Epithelial cell of prostate (primary cell): ENCODE measurements around the gene GALNT6.

Experiments
- DNase-seq: peaks from one replicate; pipeline ENCODE4 v3.0.0-alpha.2; 2011; ENCODE audit warnings: low read depth, low spot score
- H3K27ac ChIP-seq: fragments of 450-650 bp; 2 replicates; pipeline ENCODE4 v1.5.1; 2017; ENCODE audit warnings: mild to moderate bottlenecking

GALNT6 gene

GRCh38 chr12:51383269-51383905 is 7.8 kb downstream of the GALNT6 start:
- peak; percentile 40 for DNase-seq
- H3K27ac ChIP-seq: peak overlapping the region; percentile 8

DNA sequence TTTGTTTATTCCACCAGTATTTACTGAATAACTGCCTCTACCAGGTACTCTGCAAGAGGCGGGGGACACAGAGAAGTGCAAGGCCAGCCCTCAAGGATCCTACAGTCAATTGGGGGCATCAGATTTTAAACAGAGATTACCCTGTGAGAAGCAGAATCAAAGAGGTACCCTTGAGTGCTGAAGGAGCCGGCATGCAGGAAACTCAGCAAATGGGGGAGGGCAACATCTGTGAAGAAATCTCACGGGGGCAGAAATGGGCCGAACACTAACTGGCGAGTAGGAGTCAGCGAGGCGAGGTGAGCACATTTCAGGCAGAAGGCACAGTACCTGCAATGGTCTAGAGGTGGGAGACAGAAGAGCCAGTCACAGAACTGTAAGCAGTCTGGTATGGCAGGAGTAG is 9.0 kb downstream of the GALNT6 start:
- no peak overlapping the region for H3K27ac ChIP-seq
- no peak for DNase-seq

DNA sequence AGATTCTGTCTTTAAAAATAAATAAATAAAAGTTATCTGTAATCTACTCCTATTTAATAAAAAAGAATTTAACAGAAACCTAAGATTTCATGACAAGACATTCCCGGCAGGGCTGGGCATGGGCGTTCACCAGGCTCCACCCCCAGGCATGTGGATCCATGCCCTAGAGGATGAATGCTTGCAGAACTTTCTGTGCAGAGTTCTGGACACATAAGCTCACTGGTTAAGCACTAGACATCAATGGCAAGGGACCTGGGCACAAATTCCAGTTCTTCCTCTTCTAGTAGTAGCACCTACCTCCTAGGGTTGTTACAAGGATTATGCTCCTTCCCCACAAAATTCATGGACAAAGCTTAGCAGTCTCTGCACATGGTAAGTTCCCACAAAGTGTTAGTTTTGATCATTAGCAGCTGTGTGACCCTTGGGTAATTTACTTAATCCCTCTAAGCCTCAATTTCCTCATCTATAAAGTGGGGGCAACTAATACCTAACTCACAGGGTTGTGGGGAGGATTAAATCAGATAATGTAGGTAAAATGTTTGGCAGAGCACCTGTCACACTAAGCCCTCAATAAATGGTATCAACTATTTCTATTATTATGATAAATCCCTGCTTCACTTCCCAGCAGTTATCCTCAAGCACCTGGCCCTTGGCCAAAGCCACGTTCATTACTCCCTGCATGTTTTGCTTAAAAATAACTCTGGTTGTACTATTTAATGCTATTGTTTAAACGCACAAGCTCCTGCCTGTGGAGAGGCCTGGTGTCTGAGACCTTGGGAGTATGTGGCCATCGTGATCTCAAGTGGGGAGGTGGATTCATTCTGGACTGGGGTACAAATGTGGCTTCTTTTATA is 9.8 kb downstream of the GALNT6 start:
- H3K27ac ChIP-seq: no peak overlapping the region
- DNase-seq: no peak

DNA sequence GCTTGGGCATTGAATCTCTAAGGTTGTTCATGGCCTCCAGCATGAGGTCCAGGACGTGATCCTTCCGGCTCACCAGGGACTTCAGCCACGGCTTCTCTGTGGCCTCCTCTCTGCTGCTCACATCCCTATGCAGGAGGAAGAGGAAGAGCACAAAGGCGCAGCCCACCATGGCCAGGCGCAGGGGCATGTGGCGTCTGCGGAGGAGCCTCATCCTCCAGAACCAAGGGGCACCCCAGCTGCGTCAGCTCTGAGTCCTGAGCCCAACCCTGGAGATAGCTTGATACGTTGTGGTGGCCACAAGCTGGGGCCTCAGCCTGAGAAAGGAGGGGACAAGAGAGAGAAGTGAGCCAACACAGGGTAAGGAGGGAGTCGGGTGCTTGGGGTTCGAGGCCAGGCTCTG is 11.6 kb downstream of the GALNT6 start:
- no peak overlapping the region for H3K27ac ChIP-seq

DNA sequence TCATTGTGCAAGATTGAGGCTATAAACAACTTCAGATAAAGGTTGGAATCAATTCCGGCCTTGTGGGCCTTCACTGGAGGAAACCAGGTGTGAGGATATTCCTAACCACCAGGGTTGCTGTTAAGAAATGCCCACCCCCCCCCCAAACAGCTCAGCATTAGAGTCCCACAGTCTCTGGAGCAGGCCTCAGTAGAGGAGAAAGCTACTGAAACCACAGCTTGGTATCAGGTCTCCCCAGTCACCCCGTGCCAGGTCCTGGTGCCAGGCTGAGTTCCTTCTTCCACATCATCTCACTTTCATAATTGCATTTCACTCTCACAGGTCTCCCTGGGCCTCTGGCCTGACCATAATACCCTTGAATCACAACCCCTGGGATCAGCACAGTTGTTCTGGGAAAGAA is 12.5 kb downstream of the GALNT6 start:
- no peak for DNase-seq
- no peak overlapping the region for H3K27ac ChIP-seq

More for the DNA sequence above, 11.6 kb downstream of the GALNT6 start:
- DNase-seq: no peak

GRCh38 chr12:51377099-51377984 is 13.9 kb downstream of the GALNT6 start:
- no peak overlapping the region for H3K27ac ChIP-seq
- no peak for DNase-seq

DNA sequence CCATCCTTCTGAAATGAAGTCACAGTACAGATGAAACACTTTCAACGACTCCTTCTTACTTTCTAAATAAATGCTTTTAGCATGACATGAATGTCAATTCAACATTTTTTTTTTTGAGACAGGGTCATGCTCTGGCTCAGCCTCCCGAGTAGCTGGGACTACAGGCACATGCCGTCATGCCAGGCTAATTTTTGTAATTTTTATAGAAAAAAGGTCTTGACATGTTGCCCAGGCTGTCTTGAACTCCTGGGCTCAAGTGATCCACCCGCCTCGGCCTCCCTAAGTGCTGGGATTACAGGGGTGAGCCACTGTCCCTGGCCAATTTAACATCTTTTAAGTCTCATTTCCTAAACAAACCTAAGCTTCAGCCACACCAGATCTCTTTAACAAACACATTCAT is 16.4 kb downstream of the GALNT6 start:
- no peak overlapping the region for H3K27ac ChIP-seq
- DNase-seq: no peak

- no peak for DNase-seq
- H3K27ac ChIP-seq: no peak overlapping the region
These were observed 16.8 kb downstream of the GALNT6 start for GRCh38 chr12:51374361-51374760.

DNA sequence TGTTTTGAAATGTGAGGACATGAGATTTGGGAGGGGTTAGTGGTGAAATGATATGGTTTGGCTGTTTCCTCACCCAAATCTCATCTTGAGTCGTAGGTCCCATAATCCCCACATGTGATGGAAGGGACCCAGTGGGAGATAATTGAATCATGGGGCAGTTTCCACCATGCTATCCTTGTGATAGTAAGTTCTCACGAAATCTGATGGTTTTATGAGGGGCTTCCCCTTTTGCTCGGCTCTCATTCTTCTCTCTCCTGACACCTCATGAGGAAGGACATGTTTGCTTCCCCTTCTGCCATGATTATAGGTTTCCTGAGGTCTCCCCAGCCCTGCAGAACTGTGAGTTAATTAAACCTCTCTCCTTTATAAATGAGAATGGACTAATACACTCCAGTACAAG is 18.0 kb downstream of the GALNT6 start:
- H3K27ac ChIP-seq: no peak overlapping the region
- no peak for DNase-seq

DNA sequence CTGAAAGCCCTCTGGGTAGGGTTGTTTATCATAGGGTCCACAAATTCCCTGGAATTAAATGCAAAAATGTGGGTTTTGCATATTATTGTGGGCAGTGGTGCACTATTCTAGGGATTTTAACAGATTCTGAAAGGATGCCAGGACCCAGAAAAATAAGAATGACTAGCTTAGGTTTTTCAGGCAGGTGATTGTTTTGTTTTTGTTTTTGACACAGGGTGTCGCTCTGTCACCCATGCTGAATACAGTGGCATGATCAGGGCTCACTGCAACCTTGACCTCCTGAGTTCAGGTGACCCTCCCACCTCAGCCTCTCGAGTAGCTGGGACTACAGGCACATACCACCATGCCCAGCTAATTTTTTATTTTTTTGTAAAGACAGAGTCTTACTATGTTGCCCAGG is 19.2 kb downstream of the GALNT6 start:
- H3K27ac ChIP-seq: peak overlapping the region; percentile 78
- DNase-seq: no peak

DNA sequence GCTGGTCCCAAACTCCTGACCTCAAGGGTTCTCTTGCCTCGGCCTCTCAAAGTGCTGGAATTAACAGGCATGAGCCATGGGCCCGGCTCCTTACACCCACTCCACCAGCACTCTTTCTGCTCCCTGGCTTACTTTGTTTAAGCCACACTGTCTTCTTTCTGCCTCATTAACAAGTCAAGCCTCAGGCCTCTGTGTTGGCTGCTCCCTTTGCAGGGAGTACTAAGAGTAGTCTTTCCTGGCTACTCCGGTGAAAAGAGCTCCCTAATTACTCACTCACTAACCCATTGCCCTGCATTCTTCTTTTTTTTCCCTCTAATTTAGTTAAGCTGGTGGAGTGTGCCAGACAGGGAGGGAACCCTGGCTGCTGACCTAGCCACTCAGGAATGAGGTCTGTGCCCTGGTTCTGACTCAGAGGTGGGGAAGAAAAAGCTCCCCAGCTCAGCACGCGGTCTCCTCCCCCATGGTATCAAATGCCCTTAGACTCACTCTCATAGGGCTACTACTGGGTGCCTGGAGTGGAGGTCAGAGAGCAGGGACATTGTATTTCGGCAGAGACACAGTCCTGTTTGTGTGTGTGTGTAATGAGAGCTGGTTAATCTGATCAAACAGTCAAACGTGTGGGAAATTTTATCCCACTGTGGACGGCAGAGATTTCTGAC is 19.8 kb downstream of the GALNT6 start:
- peak overlapping the region; percentile 78 for H3K27ac ChIP-seq

GRCh38 chr12:51370667-51371066 is 20.5 kb downstream of the GALNT6 start:
- no peak for DNase-seq
- H3K27ac ChIP-seq: peak overlapping the region; percentile 78

More for the DNA sequence above, 19.8 kb downstream of the GALNT6 start:
- peak; percentile 61 for DNase-seq

GRCh38 chr12:51369581-51369980 is 21.6 kb downstream of the GALNT6 start:
- no peak overlapping the region for H3K27ac ChIP-seq
- no peak for DNase-seq

GRCh38 chr12:51368640-51369517 is 22.3 kb downstream of the GALNT6 start:
- H3K27ac ChIP-seq: no peak overlapping the region
- no peak for DNase-seq

- H3K27ac ChIP-seq: no peak overlapping the region
- DNase-seq: no peak
These were observed 25.9 kb downstream of the GALNT6 start for GRCh38 chr12:51365276-51365675.

GRCh38 chr12:51364001-51364400 is 27.2 kb downstream of the GALNT6 start:
- DNase-seq: no peak
- H3K27ac ChIP-seq: no peak overlapping the region

DNA sequence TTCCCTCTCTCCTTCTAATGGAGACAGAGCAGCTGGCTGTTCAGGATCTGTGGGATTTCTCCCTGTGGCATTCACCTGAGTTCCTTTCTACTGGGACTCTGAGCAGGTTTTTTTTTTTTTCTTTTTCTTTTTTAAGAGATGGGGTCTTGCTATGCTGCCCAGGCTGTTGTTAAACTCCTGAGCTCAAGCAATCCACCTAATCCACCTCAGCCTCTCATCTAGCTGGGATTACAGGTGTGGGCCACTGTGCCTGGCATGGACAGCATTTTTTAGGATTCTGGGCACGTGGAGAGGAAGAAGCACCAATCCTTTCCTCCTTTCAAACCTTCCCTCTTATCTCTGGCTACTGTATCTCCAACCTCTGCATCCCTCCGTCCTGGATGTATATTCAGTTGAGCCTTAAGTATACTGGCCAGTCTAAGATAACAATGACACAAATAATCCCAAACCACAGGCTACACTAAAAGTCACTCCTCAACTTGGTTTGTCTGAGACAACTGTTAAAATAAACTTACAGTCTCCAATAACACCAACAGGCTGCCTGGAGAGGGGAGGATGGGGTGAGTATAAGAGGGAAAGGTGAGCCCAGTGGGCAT is 28.4 kb downstream of the GALNT6 start:
- no peak overlapping the region for H3K27ac ChIP-seq
- no peak for DNase-seq

DNA sequence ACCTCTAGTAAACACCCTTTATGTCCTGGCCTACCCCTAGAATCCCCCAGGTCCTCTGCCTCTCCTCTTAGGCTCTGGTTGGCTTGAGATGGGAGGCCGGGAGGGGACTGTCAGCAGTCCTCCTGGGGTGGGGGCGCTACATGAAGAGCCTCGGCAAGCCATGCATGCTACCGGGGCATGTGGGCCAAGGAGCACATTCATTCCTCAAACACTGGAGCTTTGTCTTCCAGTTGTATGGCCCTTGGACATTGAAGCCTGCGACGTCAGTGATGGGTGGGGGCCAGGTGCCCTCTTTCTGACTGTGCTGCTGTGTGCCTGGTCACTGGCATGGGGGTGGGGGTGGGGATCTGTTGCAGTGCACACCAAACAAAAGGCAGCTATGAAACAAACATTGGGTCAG is 28.9 kb downstream of the GALNT6 start:
- DNase-seq: no peak
- H3K27ac ChIP-seq: no peak overlapping the region
